HG03354 (cell line): ENCODE results near the gene ZNF274.
A peak's percentile ranks its signal among the peaks of the same experiment; 100 is the strongest.
"Not testable (repeated sequence)": the region's sequence is repeated elsewhere in the genome, so short reads cannot be mapped to it uniquely, and the experiment has no call there.

Source experiments
- ATAC-seq: cut with Tn5 transposase; IDR thresholded peaks from one replicate; pipeline ENCODE4 v1.9.1; 2021; ENCODE audit warnings: mild to moderate bottlenecking; ENCODE audit not compliant: unreplicated experiment, poor library complexity, severe bottlenecking

ZNF274 gene

GRCh38 chr19:58204566-58204965, 21.7 kb downstream of the ZNF274 start:
- no peak for ATAC-seq

- no peak for ATAC-seq
These were observed 26.7 kb downstream of the ZNF274 start for GRCh38 chr19:58209577-58209976.

GRCh38 chr19:58212336-58213074, 29.6 kb downstream of the ZNF274 start:
- no peak for ATAC-seq

- no peak for ATAC-seq
These were observed 30.2 kb downstream of the ZNF274 start for GRCh38 chr19:58213075-58213369.

GRCh38 chr19:58217069-58217481, 34.2 kb downstream of the ZNF274 start:
- ATAC-seq = no peak

- ATAC-seq = no peak
These were observed 34.9 kb downstream of the ZNF274 start for GRCh38 chr19:58217607-58218391.

- no peak for ATAC-seq
These were observed 36.0 kb downstream of the ZNF274 start for GRCh38 chr19:58218899-58219298.

- no peak for ATAC-seq
These were observed 45.2 kb downstream of the ZNF274 start for GRCh38 chr19:58227964-58228584.

GRCh38 chr19:58228585-58229254, 45.9 kb downstream of the ZNF274 start, which contains the start of gene ZNF544:
ZNF544 (plus strand) TSS chr19:58228914; CDS start chr19:58244024, 15,110 bp downstream.
- ATAC-seq = peak; percentile 92

- no peak for ATAC-seq
These were observed 46.4 kb downstream of the ZNF274 start for GRCh38 chr19:58229255-58229639.

GRCh38 chr19:58237324-58237723, 54.5 kb downstream of the ZNF274 start:
- ATAC-seq = no peak

- no peak for ATAC-seq
These were observed 60.5 kb downstream of the ZNF274 start for GRCh38 chr19:58243351-58243750.

- no peak for ATAC-seq
These were observed 66.0 kb downstream of the ZNF274 start for GRCh38 chr19:58248886-58249285.

- ATAC-seq = no peak
These were observed 69.3 kb downstream of the ZNF274 start for GRCh38 chr19:58252102-58252685.

GRCh38 chr19:58258259-58258658, 75.4 kb downstream of the ZNF274 start:
- not testable (repeated sequence) for ATAC-seq

GRCh38 chr19:58261600-58261967, 78.7 kb downstream of the ZNF274 start:
- no peak for ATAC-seq

- ATAC-seq = no peak
These were observed 79.4 kb downstream of the ZNF274 start for GRCh38 chr19:58261968-58262921.

GRCh38 chr19:58262922-58263296, 80.0 kb downstream of the ZNF274 start:
- no peak for ATAC-seq
